Kidney epithelial cell (primary cell): ENCODE data around the gene SPON1. TPM values are rescaled to one million over a fixed set of nuclear protein-coding genes. Genes with fewer than 3 reads are reported as not detected.

Experiments used
- DNase-seq: peaks from one replicate; pipeline ENCODE4 v3.0.0-alpha.2; 2010; ENCODE audit warnings: low read depth
- H3K27me3 ChIP-seq: 2 replicates; pipeline ENCODE4 v1.6.0; 2011; ENCODE audit warnings: low read length; ENCODE audit not compliant: control insufficient read depth, insufficient read depth
- H3K36me3 ChIP-seq: 2 replicates; pipeline ENCODE4 v1.5.1; 2011; ENCODE audit warnings: low read length; ENCODE audit not compliant: control insufficient read depth, insufficient read depth
- H3K4me3 ChIP-seq: 2 replicates; pipeline ENCODE4 v1.5.1; 2011; ENCODE audit warnings: low read depth, mild to moderate bottlenecking, control low read depth, low read length
- total RNA-seq: library from RNA; depleted of rRNA; stranded (reverse); fragments of >200 nt; gene quantifications from 2 replicates; pipeline ENCODE4 v1.2.3, GENCODE V29; 2015
- TF ChIP-seq, protein P1 (sequence below): IDR thresholded peaks from 2 replicates; pipeline ENCODE4 v1.5.1; 2011; ENCODE audit warnings: mild to moderate bottlenecking, moderate library complexity, low read length, control low read depth, inconsistent platforms; ENCODE audit not compliant: insufficient read depth, poor library complexity, severe bottlenecking

The SPON1 gene
- total RNA-seq, 1 donor from 2014 or later: 3.7 TPM

DNA sequence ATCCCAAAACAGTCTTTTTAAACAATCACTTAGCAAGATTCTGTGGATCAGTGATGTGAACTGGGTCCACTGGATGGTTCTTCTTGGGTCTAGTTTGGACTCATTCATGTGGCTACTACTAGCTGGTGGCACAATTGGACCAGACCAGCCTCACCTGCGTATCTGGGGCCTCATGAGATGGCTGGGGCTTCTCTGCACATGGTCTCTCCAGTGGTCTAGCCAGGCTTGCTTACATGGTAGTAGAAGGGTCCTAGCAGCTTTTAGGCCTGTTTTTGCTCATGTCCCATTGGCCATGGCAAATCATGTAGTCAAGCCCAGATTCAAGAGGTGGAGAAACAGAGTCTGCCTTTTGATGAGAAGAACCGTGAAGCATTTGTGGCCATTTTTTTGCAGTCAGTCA is 302.4 kb downstream of the SPON1 start:
- H3K36me3 ChIP-seq: no peaks in the 10 kb centered on the region
- TF ChIP-seq, protein P1, sequence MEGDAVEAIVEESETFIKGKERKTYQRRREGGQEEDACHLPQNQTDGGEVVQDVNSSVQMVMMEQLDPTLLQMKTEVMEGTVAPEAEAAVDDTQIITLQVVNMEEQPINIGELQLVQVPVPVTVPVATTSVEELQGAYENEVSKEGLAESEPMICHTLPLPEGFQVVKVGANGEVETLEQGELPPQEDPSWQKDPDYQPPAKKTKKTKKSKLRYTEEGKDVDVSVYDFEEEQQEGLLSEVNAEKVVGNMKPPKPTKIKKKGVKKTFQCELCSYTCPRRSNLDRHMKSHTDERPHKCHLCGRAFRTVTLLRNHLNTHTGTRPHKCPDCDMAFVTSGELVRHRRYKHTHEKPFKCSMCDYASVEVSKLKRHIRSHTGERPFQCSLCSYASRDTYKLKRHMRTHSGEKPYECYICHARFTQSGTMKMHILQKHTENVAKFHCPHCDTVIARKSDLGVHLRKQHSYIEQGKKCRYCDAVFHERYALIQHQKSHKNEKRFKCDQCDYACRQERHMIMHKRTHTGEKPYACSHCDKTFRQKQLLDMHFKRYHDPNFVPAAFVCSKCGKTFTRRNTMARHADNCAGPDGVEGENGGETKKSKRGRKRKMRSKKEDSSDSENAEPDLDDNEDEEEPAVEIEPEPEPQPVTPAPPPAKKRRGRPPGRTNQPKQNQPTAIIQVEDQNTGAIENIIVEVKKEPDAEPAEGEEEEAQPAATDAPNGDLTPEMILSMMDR: no peak
- no peak overlapping the region for H3K4me3 ChIP-seq
- H3K27me3 ChIP-seq: no peaks in the 10 kb centered on the region
- DNase-seq: no peak

DNA sequence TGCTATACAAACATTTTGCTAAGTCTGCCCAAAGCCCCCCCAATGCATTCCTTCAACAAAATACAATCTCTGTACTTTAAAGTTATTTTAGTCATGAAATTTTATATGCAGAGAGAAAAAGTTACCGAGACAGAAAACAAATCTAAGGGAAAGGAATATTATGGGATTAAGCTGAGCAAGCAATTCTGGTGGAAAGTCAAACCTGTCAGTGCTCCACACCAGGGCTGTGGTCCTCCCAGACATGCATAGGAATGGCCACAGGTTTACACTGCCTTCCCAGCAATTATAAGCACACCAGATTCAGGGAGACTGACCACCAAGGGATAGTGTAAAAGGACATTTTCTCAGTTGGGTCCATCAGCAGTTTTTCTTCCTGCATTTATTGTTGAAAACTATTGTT is 304.1 kb downstream of the SPON1 start:
- Histone ChIP-seq H3K4me3 (no peak overlapping the region), H3K27me3 (no peaks in the 10 kb centered on the region), H3K36me3 (no peaks in the 10 kb centered on the region)
- no peak for DNase-seq
- TF ChIP-seq, protein P1: no peak

DNA sequence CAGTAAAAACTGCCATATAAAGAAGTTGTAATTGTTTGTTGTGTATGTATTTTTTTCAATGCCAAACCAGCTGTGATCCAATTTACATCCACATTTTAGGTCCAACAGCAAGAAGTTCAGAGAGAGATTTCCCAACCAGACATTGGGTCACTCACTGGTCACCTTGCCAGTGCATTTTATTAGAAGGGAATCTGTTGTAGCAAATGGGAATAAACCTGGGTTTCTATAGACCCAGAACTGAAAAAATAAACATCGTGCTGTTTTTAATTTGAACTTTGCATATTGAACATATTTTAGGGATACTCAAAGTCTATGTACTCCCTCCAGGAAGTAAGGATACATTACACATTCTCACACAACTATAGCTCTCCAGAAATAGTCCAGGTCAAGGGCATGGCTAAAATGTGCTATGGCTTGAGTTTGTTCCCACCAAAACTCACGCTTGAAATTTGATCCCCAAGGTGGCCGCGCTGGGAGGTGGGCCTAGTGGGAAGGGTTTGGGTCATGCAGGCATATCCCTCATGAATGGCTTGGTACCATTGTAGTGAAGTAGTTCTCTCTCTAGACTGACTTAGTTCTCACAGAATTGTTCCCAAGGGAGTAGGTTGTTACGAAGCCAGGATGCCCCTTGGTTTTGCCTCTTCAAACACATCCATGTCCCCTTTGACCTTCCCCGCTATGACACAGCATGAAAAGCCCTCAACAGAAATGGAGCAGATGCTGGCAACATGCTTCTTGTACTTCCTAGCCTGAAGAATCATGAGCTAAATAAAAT is 305.5 kb downstream of the SPON1 start:
- Histone ChIP-seq H3K27me3 (no peaks in the 10 kb centered on the region), H3K4me3 (no peak overlapping the region), H3K36me3 (no peaks in the 10 kb centered on the region)
- TF ChIP-seq, protein P1: no peak
- no peak for DNase-seq

DNA sequence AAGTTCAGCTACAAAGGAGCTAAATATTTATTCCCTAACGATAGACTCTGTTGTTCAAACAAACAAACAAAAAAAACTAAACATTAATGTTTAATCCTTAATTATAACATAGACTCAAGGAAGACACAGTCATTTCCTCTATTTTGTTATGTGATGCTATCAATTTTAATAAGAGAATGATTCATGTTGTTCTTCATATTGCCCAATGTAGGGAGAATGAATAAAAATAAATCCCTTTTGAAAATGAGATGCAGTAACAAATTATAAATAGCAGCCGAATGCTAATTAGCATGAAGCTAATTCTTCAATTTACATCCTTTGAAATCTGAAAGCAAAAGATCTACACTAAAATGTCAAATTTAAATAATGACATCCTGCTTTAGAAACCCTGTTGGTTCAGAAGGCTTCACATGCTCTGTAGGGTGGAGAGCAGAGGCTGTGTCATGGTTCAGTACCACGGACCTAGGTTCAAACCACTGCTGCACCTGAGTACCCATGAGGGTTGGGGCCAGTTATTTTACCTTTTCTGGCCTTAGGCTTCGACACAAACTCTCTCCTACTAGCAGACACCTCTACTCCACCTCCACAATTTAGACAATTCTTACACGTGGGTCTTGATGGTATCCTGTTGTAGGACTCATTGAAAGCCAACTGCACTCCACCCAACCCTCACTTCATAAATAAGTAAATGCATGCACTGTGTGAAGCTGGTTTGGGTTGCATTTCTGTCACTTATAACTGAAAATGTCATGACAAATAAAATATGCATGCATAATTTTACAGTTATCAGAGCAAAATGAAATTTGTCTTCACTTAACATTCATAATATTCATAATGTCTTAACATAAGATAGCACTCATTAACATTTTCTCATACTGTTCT is 307.4 kb downstream of the SPON1 start:
- no peak overlapping the region for H3K4me3 ChIP-seq
- H3K27me3 ChIP-seq: no peaks in the 10 kb centered on the region
- TF ChIP-seq, protein P1: no peak
- no peaks in the 10 kb centered on the region for H3K36me3 ChIP-seq
- no peak for DNase-seq

DNA sequence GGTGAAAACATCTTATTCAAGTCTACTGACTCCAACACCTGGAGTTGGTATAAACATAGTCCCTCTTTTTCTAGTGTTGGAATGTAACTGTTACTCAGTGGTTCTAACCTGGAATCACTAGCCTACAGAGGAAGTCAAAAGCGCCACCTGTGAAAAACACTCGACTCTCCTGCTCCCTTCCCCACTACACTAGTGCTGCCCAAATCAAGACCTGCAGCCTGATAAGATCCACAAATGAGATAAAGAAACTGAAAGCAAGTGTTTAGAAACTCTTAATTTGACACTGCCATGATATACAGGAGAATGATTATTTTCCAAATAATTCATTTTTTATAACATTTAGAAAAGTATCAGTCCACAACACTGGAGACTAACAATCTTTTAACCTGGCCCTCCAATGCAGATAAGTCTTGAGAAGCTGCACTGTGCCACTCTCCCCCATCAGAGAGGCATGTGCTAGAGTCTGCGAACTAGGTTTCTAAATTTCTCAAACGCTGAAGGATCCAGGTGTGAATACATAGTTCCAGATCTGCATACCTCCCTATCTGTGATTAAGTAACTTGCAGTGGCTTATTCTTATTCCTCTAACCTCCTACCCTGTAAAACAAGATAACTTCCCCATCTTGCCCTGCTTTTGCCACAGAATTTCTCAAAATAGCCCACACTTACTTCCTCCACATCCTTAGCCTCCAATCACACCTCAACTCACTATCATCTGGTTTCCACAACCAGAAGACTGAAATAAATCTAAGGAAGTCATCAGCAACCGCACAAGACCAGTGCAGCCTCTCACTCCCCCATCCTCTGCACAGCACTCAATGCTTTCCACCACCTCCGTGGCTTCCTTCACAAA is 308.4 kb downstream of the SPON1 start:
- TF ChIP-seq, protein P1: no peak
- H3K36me3 ChIP-seq: no peaks in the 10 kb centered on the region
- no peak for DNase-seq
- H3K27me3 ChIP-seq: no peaks in the 10 kb centered on the region
- H3K4me3 ChIP-seq: no peak overlapping the region
